GF-D8 (cell line): ENCODE measurements around the gene AMPH.

ENCODE experiments used
- DNase-seq: peaks from one replicate; lab custom pipeline; 2025; lab: John Stamatoyannopoulos, UW

The AMPH gene

DNA sequence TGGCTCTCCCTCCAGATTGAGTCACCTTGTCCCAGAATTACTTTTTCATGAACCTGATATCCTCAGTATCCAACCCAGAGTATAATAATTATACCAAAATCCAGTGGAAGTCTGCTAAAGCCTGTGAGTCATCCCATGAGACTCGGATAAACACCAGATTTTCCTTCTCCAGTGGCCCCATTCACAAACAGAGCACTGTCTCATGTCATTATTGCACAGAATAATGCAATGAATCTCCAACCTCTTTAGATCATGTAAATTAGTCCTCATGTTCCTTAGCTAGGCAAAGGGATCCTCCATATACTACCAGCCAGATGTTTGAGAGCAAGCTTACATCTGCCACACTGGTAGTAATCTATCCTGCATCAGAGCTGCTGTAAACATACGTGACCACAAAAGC is 89.0 kb downstream of the AMPH start:
- no peak for DNase-seq

DNA sequence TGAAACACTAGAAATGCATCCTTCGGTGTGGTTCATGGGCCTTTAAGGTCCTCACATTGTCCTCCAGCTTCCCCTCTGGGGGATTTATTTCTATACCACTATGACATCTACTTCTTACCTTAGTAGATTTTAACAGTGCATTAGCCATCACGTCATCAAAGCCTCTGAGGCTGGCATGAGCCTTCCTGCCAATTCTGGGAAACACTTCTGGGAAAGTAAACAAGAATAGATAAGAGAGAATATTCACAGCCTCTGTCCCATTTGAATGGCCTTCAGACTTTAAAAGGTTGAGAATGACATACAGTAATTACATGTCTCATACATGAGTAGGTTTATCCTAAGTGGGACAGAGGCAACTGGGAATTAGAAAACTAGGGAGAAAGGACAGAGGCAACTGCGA is 89.7 kb downstream of the AMPH start:
- DNase-seq: no peak

DNA sequence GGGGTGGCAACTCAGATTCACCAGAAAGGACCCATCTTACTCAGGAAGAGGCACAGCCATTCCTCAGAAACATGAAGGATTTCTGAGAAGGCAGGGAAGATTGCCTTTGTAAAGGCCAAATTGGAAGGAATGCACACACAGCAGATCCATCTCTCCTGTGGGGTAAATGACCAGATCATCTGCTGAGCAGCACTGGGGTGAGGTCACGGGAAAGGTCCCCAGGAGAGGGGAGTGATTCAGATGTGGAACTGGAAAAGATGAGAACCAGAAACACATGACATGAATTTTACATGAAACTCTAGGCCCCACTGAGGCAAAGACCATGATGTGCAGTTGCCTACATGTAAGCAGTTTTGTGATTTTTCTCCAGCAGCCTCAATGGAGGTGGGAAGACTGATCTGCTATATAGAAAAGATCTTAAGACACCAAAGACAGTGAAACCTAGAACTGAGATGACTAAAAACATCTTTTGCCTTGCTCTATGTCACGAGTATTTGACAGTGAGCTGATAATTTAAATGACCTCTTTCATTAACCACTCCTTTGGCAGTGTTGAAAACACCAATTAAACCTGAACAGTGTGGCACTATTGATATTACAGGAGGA is 91.6 kb downstream of the AMPH start:
- DNase-seq: no peak

DNA sequence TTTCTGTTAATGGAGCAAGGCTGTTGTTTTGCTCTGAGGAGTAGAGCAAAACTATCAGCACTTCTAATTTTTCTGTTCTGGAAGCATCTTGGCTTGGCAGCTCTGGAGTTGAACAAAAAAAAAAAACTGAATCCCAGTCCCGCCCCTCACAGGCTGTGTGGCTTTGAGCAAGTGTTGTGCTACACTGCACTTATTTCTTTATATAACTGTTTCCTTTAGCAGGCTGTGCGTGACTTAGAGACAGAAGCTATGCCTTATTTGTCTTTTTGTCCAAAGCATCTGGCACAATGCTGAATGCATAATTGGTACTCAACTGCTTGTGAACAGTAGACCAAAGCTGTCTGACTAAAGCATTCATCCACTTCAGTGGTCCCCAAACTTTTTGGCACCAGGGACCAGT is 96.1 kb downstream of the AMPH start:
- no peak for DNase-seq

DNA sequence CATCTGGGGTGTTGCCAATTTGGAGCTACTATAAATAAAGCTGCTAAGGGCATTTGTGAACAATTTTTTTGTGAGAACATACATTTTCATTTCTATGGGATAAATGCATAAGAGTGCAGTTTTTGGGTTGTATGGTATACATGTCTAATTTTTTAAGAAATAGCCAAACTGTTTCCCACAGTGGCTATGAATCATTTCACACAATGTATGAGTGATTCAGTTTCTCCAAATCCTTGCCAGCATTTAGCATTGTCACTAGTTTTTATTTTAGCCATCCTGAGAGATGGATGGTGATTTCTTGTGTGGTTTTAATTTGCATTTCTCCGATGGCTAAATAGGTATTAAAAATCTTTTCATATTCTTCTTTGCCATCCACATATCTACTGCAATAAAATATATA is 105.3 kb downstream of the AMPH start:
- no peak for DNase-seq

DNA sequence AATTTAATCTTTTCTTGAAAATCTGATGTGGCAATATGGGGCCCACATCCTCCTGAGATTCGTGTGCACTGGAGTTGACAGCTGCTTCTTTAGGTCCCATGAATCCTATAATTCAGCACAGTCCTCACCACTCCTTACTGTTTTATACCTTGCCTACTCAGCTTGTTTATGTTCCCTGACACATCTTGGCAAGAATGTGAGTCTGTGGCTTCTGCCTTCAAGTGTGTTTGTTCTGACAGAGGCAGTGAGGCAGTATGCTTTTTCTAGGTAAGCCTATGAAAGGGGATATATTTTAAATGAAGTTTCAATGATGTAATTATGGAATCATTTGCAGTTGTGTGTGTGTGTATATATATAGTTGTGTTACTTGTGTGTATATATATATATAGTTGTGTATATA is 106.4 kb downstream of the AMPH start:
- DNase-seq: no peak

DNA sequence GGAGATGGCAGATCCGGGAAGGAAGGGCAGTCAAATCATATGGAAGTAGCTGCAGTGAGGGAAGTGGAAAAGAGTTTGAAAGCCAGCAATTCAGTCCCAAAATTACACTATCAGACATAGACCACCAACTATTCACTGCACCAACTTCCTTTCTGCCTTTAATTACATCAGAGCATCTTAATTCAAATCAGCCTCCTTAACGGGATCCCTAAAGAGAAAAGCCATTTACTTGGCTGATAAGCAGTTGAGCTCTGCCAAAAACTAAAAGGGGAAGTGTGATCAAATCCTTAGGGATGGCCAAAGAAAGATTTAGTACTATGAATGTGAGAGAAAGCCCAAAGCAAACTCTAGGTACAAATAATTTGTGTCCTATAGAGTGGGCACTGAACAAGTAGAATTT is 110.4 kb downstream of the AMPH start:
- no peak for DNase-seq

DNA sequence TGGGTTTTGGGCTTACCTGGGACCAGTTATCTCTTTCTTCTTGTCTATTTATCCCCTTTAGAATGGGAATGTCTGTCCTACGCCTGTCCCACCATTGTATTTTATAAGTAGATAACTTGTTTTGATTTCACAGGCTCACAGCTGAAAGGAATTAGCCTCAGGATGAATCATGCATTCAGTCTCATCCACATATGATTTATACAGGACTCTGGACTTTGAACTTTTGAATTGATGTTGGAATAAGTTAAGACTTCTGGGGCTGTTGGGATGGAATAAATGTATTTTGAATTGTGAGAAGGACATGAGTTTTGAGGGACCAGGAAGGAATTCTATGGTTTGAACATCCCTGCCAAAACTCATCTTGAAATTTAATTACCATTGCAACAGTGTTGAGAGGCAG is 112.6 kb downstream of the AMPH start:
- no peak for DNase-seq

DNA sequence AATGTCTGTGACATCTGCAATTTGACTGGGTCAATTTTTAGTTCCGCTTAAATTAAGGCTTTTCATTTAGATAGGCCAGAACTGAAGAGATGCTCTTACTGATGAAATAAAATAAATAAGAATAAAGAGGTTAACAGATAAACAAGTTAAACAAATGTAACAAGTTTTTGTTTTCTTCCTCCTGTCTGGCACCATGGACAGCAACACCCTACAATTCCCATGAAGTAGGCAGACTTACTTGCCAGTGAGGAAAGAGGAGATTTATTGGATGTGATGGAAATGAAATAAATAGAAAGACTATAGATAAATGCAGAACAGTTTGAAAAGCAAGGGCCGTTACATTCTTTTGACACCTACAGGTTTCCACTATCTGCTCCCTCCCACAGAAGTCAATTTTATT is 118.5 kb downstream of the AMPH start:
- DNase-seq: no peak

DNA sequence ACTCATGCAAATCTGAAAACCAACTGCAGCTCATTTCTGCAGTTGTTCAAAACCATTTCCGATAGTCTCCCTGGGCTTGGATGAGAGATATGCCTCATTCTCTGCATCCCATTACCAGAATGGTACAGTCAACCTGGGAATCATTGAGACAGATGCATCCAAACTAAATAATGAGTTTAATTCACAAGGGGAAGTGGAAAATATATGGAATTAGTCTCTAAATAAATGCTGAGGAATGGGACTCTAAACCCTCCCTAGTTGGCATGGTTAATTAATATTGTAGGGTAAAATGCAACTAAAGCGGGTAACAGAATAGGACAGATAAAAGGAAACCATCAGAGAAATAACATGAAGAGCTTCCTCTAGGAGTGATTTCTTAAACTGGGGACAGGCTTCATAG is 118.9 kb downstream of the AMPH start:
- DNase-seq: no peak

DNA sequence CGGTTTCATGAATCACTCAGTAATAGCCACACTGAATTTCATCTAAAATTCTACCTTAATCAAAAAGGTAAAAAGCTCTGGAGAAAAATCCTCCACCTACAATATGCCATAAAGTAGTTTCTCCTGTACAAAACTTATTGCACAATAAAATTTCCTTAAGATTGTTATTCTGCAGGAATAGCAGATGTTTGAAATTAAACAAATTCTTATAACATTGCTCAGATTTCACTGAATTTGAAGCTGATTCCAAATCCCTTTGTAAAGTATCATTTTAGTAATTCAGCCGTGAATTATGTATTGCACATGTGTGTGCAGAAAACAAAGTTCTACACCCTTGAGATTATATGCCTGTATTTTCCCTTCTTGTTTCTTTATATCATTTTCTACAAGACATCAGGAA is 123.8 kb downstream of the AMPH start:
- DNase-seq: no peak

DNA sequence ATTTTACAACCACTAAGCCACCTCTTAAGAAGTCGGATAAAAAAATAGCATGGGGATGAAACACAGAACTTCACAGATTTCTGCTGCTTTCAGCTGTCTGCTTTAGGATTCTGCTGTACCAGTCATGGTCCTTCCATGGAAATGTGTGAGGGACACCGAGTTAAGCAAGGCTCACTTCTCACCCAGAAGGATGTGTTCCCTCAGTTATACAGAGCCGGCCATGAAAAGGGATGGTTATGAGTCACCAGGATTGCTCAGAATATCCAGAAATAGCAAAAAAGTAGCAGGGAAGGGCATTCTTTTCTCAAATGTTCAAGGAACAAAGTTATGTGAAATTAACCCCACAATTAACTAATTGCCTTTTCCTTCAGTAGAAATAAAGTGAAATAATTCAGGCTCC is 124.4 kb downstream of the AMPH start:
- DNase-seq: no peak

DNA sequence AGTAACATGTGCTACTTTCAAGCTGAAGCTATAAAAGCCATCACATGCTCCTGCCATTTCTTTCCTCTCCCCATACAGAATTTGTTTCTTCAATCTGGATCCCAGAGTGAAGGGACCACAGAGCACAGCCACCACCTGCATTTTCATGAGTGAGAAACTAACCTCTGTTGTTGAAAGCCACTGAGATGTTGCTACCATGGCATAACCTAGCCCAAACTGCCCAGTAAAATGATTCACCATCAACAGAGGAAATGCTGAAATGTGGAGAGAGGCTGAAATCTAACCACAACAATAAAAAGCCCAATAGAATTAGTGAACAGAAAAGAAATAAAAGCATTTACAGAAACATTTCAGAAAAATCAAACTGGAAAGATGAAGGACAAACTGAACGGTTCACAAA is 125.2 kb downstream of the AMPH start:
- DNase-seq: no peak

DNA sequence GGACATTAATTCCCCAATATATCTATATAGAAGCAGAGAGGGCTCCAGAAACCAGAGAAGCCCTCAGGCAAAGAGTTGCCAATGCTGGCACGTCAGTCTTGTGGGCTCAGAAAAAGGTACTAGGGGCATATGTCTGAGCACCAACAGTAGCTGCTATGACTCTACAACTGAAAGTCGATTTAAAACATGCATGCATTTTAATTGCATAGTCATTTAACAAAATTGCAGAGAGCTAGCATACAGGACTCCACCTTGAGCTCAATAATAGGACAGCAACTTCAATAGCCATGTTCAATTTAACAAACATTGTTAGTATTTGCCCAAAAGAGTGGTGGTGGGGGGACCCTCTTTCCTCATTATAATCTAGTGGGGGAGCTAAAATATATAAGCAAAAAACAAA is 126.5 kb downstream of the AMPH start:
- no peak for DNase-seq

DNA sequence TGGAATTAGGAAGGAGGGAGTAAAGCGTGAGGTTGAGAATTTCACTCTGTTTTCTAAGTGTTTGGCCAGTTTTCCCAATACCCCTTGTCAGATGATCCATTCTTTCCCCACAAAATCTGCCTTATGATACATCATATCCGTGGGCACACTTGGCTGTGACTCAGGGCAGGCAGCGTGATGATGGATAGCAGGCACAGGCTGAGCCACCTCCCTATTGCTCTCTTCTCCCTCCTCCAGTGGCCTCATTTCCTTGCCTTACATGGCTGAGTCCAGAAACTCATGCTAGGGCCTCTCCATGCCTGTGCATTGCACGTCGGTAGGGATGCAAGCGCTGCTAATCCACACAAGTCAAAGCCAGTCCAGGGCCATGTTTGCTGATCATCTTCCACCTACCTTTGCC is 128.3 kb downstream of the AMPH start:
- no peak for DNase-seq

DNA sequence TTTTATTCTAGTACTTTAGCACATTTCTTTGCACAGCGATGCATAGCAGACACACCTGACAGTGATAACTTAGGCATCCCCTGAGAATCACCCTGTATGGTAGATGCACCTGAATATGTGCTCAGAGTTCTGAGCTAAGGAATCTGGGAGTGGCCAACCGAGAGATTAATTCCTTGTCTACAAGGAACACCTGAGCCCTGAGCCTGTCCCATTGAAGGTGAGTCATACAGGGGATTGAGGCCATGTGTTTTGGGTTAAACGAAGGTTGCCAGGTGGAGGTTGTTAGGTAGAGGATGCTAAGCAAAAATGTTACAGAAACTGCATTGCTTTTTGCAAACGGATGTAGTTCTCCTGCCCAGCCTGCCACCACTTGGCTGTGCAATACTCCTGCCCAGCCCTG is 128.9 kb downstream of the AMPH start:
- no peak for DNase-seq

DNA sequence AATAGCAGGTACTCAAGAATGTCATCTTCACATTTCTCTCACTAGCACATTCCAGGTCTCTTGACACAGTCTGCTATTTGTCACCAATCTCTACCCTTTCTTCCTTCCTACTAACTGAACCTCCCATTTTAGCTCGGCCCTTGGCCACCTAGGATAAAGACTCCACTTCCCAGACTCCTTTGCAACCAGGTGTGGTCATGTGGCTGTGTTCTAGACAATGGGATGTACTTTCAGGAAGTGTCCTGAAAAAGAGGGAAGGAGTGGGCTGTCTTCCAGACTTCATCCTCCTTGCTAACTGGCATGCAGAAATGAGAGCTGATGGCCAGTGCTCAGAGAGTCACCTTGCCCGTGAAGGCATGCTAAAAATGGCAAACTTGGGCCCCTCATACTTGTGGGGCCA is 139.2 kb downstream of the AMPH start:
- no peak for DNase-seq

DNA sequence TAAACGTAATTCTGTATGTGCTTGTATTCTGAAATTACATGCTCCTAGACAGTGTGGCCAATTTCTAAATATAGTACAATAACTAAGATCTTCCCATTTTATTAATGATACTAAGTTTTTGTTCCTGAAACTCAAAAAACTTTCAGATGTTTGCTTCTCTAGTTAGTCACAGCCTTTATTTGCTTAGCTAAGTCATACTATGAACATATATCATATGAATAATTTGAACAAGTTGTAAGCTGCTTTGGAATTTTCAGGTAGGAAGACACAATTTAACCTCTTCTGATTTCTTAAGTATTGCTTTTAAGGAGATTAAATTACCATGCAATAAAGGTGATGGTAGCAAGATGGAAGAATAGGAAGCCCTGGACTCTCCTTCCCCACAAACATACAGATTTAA is 148.7 kb downstream of the AMPH start:
- no peak for DNase-seq

DNA sequence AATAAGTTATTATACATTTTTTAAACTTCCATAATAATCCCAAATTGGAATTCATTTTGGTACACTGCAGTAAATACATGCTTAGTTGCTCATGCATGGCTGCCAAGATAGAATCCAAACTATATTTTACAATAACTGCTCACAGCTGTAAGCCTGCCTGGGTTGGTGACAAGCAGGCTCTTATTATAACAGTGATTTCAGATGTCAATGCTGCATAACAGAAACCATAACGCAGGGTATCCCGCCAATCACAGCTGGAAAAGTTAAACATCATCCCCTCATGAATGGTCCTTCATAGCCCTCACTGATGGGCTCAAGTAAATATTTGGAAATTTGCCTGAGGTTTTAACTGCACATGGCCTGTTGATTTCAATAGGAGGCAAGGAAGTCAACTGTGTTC is 149.8 kb downstream of the AMPH start:
- no peak for DNase-seq

DNA sequence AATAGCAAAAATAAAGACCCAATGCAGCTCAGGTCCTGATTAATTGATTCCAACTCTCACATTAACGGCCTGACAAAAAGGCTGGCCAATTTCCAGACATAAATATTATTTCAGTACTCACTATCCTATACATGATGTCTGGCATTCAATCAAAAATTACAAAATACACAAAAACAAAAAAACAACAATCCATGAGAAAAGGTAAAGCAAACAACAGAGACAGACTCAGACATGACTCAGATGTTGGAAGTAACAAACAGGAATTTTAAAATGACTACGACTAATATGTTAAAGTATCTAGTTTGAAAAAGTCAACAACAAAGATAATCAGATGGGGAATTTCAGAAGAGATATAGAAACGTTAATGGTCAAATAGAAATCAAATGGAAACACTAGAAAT is 152.8 kb downstream of the AMPH start:
- DNase-seq: no peak

DNA sequence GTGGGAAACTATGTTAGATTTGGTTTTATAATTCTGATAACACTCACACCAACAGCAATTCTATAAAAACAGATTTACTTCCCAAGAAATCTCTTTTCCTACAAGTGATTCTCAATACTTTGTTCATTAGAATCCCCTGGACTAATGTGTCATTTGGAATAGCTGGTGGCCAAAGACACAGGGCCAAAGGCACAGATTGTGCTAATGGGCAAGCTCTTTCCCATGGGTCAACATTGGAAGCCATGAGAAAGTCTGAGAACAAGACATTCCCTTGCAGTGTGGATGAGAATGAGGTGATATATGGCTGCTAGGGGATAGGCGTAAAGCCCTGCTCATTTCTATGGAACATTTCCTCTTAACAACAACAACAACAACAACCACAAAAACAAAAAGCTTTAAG is 153.8 kb downstream of the AMPH start:
- DNase-seq: no peak

DNA sequence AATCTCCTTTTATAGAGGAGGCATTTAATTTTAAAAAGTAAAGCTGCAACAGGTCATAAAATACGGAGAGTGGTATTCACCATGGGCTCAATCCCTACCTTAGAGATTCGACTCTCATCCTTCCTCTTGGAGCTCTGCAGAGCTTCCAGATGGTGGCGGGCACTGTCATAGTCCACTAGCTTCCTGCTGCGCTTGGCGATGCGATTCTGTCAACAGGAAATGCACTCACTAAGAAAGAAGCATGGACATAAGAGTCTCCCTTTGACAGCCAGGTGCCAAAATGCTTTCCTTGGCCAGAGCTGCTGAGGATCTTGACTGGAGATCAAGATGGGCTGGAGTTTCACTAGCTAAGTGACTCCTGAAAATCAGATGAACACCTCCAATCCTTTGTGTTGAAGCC is 154.4 kb downstream of the AMPH start:
- no peak for DNase-seq

DNA sequence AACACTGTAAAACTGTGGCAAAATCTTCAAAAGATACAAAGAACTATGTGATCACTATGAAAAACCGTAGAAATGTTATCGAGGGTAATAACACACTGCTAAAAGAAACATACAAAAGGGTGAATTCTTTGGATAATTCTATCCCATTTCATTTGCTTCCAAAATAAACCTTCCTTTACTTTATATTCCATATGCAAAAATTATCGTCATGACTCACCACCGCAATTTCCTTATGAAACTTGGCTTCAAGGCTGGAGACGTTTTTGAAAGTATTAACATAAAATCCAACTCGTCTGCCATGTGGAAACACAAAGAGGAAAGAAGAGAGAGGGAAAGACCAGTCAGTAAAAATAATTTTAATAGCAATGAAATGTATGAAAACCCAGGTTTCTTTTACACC is 165.2 kb downstream of the AMPH start:
- DNase-seq: no peak

DNA sequence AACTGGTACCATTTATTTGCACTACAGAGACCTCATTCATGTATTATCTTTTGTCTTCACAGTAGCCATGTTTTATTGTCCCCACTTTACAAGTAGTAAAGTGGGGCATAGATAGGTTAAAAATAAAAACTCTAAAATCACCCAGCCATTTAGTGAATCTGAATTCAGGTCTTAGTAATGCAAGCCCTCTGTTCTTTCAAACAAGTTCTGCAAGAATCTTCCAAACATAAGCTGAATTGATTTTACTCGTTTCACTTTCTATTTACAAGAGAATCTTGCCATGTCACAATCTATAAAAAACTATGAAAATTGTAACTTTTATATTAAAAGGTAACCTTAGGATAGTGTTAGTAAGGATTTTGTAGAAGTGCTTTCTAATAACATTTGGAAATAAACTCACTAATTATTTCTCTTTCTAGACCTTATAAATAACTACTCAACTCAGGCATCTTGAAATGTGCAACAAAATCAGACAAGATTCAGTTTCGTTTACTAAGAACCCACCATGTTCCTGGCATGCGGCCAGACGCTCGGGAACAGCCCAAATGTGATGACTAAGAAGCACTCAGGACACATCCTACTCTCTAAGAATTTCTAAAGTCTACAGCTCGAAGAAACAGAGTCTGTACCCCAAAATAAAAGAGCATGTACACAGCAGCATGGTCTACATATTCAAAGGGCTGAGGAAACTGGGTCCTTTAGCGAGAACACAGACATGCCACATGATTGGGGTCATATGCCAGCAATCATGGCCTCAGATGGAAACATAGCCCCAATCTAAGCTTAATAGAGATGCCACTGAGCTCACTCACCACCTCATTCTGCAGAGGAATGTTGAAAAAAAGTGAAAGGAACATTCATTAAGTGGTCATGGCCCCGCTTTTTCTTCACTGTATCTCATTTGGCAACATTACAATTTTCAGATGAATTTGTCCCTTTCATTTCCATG is 167.6 kb downstream of the AMPH start:
- DNase-seq: no peak
